A172 (cell line): Measurements from ENCODE around the gene TP53INP2. TPM values are rescaled to one million over a fixed set of nuclear protein-coding genes. Genes with fewer than 3 reads are reported as not detected.
"Not testable (repeated sequence)": the region's sequence is repeated elsewhere in the genome, so short reads cannot be mapped to it uniquely, and the experiment has no call there.

Experiments used
- DNase-seq: peaks from one replicate; pipeline ENCODE4 v3.0.0-alpha.2; 2015; ENCODE audit warnings: low spot score
- total RNA-seq: library from RNA; depleted of rRNA; stranded (reverse); fragments of >200 nt; shearing (Covaris generic); gene quantifications from 2 replicates; pipeline ENCODE4 v1.2.3, GENCODE V29; 2014

The TP53INP2 gene
- total RNA-seq, 1 experiment from 2014 or later = 2.4 TPM

DNA sequence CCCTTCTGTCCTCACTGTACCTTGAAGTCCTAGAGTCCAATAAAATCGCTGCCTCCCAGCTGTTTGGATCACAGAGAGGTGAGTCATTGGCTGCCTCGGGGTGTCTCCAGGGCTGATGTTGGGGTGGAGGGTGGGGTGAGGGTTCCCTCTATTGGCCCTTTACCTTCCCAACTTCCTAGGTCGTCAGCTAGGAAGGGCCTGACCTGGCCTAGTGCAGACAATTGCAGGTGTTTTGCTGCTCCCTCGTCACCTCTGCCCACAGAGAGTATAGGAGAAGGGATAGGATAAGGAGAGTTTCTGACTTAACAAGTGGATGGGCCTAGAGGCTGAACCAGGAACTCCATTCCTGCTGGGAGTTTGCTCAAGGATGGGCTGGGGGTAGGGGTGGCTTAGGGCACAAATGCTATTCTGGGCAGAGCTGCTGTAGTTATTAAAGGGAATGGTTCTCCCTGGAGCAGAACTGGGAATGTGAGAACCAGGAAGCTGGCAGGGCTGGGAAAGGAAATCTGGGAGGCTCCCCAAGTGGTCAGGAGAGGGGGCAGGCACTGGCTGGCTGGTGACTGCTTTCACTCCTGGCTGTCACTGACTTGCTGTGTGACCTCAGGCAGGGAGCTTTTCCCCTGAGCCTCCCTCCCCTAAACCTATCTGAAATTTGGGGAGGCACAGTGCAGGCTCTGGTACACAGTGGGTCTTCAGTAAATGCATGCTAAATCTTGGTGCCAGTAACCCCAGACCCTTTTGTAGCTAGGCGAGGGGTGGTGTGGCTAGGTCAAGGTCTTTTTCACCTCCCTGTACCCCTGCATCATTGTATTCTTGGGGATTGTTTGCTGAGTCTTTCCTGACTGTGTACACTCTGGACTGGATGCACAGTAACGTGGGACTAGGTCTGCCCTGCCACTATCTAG lies 1.5 kb downstream of the TP53INP2 start:
- DNase-seq = peak; percentile 70

DNA sequence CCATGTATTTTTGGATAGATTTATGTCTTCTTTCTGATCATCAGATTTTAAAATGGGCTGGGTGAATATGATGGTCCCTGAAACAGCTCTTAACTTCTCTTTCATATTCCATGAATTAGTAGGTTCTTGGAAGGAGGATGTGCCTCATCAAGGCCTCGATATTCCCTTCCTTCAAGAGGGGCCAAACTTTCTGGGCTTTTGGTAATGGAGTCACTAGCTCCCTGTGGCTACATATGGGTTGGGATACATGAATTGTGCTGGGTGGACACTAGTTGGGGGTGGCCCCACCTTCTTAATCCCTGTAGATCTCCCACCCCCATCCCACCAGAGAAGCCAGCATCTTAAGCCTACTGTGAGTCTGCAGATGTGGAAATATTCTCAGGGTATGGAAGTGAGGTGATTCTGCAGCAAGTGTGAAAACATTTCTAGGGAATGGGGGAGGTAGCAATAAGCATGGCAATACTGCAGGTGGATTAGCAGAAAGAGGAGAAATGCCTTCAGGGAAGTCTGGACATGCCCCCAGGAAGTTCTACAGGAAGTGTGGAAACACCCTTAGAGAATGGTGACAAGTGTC lies 2.2 kb downstream of the TP53INP2 start:
- no peak for DNase-seq

DNA sequence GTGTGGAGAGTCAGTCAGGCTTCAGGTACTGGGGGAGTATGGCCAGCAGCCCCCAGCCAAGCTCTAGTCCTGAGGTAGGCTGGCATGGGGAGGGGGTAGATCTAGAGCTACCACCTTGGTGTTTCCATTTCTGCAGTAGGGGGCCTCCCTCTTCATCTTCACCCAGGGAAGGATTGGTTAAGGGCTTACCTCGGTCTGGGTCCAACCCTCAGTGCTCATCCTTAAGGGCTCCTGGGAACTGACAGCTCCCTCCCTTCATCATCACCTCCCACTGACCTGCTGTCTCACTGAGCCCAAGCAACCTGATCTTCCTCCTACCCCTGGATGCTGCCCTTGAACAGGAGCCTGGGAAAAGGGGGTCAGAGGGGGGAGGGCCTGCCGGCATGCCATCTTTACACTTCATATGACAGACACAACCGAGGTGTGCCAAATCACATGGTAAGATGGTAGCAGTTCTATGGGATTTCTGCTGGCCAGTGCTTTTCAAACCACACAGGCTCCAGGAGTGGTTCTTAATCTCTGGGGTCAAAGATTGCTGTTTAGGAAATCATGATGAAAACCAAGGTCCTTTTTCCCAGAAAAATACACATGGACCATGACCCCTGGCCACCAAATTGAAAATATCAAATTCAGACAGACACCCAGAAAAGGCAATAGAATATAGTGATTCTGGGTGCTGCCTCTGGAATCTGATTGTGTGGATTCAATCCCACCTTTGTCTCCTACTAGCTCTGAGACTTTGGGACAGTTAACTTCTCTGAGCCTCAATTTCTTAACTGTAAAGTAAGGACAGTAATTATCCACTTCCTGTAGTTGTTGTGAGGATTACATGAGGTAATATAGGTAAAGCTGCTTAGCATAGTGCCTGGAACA lies 3.0 kb downstream of the TP53INP2 start:
- no peak for DNase-seq

DNA sequence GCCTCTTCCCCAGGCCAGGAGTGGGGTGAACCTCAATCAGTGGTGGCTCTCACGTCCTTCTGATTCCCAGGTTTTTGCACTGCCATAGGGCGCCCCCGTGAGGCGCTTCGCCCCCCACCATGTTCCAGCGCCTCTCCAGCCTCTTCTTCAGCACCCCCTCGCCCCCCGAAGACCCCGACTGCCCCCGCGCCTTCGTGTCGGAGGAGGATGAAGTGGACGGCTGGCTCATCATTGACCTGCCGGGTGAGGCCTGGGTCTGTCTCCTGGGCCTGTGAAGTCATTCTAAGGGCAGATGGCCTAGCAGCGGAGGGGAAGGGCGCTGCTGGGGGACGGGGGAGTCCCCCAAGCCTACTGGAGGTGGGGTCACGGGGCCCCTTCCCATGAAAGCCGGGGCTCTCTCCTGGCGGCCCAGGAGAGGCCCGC lies 4.5 kb downstream of the TP53INP2 start:
- no peak for DNase-seq

DNA sequence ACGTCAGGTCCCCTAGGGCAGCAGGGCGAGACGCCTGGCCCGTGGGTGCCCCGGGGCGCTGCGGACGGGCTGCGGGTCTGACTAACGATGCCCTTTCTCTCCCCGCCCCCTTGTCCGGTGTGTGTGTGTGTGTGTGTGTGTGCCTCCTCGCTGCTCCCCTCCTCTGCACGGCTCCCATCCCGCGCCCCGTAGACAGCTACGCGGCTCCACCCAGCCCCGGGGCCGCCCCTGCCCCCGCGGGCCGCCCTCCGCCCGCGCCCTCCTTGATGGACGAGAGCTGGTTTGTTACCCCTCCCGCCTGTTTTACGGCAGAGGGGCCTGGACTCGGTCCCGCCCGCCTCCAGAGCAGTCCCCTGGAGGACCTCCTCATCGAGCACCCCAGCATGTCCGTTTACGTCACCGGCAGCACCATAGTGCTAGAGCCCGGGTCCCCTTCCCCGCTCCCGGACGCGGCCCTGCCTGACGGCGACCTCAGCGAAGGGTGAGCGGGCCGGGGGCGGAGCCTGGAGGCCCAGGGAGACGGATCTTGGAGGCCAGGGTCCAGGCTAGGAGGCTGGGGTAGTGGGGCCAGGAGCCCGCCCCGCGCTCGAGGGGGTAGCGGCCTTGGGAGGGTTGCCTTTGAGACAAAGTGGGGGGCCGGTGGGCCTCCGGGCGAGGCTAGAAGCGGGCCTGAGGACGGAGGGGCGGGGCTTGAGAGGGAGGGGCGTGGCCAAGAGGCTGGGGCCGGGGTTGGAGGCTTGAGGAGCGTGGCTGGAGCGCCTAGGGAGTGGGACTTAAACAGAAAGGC lies 5.1 kb downstream of the TP53INP2 start:
- no peak for DNase-seq

DNA sequence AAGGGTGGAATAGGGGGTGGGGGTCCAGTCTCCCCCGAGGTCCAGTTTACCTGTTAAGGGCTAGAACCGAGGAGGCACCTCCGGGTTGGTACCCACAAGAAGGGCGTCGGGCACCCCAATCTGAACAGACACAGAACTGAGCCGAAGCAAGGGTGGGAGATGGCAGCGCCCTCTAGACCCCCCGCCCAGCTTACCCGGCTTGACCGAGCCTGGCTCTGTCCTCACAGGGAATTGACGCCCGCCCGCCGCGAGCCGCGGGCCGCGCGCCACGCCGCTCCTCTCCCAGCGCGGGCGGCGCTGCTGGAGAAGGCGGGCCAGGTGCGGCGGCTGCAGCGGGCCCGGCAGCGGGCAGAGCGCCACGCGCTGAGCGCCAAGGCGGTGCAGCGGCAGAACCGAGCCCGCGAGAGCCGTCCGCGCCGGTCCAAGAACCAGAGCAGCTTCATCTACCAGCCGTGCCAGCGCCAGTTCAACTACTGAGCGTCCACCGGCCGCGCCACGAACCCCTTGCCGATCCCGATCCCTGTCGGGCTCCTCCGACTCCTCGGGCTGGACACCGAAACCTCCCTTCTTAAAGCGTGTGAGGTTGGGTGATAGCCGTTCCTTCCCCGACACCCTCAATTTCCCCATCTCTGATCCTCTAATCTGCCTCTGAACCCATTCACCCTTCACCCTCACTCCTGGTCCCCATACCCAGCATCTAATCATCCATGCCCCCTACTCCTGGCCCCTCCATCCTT lies 5.9 kb downstream of the TP53INP2 start:
- no peak for DNase-seq

DNA sequence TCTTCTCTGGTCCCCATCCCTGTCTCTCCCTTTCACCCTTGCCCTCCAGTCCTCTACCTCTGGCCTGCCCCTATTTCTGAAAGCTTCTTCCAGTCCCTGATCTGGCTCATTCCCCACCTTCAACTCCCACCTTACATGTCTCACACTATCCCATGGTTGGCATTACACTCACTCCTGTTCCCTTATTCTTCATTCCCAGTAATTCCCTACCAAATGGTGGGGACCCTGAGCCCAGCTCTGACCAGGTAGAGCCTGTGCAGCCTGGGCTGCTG lies 6.4 kb downstream of the TP53INP2 start:
- DNase-seq = no peak

DNA sequence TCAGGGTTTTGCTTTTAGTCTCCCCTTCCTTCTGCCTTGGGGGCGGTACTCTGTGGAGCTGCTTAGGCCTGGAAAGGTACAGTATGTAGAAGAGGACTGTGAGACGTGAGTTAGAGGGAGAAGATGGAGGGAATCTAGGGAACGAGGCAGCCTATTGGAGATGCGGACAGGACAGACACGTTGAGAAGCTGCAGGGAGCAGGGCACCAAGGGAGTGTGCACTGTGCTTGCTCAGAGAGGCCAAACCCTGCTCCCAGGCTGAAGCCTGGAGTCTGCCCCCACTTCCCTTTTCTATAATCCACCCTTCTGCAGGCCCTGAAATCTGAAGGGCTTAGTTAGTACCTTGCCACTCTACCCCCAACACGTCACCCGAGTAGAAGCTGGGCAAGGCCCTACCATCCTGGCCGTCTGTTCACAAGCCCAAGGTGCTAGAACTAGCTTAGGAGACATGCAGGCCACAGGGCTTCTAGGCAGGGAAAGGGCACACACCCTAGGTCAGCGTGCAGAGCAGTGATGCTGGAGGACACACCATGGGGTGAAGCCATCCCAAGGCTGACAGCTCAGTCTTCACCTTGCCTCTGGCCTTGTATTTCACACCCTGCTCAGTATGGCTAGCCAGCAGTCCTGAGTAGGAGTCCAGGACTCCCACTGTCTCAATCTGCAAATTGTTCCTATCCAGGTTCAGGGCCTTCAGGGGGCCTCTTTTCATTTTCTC lies 6.9 kb downstream of the TP53INP2 start:
- no peak for DNase-seq

DNA sequence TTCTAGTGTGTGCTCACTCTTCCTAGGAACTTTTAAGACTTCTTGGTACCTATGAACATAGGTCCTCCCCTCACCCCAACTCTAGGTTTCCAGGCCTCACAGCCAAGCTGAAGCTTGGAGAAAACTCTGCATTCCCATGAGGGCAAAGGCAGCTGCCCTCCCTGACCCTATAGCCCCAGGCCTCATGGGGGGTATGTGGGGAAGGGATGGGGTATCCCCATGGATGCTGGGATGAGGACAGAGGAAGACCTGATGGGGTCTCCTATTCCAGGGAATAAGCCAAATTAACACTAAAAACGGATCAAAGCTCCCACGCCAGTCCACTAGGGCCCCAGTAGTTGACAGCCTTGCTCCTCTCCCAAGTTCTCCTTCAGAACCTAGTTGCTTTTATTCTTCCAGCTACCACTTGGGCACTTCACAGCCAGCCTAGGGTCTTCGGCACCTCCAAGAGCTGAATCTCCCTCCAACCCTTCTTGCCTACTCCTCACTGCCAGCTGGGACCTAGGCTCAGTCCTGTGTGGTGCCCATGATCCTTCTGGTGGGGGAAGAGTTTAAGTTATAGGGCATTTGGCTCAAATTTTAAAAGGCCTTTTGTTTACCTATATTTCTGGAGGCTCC lies 7.8 kb downstream of the TP53INP2 start:
- DNase-seq = no peak

DNA sequence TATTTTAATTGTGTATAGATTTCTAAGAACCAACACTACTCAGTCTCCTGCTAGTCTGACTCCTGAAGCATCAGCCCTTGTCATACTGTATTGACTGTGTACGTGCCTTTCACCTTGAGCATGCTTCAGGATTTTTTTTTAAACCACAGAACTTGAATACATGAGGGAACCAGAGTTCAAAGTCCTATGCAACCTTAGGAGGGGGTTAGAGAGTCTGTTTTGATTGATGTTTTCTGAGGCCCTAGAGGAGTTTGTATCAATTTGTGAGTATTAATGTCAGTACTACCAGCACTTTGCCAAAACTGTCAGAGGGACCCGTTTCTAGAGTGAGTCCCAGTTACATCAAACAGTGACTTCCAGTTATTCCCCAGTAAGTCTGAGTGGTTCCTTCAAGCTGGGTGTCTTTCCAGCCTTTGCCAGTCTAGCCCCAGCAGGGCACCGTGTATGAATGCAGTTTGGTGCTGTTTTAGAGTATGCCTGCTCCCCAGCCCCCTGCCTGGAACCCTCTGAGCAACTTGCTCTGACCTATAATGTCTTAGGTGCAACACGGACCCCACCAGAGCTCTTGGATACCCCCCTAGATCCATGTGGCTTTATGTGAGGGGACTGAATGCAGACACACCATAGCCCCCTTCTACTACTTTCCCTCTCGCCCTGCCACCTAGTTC lies 8.5 kb downstream of the TP53INP2 start:
- DNase-seq = no peak

DNA sequence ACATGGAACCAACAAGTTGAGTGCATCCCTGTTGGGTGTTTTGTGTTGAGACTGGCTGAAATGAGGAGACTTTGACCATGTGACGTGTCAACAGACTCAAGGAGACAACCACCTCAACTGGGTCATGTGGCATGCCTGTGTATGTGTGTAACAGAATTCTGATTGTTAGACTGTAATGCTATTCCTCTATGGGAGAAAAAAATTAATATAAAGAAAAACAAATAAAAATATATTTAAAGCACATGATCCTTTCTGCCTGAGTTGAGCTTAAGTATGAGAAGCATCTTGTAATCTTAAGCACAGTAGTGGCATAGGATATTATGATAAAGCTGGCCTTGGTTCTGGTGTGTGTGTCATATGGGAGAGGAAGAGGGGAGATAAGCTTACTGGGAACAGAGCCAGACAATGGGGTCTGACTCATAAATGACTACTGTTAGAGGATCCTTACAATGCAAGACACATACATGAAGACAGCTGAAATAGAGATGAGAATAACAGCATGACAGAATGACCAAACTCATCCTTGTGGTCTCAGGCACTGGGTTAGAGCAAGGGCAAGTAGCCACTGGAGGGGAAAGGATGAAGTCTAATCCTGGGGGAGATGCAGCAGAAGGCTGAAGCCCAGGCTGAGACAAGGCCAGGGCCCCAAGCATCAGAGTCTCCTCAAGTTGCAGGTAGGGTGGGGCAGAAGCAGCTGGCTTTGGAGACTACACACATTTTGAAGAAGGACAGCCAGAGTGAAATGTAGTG lies 9.2 kb downstream of the TP53INP2 start:
- DNase-seq = peak; percentile 99

DNA sequence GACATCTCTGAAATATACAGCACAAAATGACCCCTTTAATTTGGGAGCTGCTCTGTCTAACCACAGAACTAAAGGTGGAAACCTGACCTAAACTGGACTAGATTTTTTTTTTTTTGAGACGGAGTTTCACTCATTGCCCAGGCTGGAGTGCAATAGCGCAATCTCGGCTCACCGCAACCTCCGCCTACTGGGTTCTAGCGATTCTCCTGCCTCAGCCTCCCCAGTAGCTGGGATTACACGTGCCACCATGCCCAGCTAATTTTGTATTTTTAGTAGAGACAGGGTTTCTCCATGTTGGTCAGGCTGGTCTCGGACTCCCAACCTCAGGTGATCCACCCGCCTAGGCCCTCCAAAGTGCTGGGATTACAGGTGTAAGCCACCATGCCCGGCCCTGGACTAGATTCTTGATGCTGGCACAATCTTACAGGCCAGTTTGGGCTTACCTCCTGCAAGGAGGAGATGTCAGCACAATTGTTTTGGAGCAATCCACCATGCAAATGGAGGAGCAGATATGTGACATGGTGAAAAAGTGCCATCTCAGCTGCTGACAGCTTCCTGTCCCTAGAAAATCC lies 9.9 kb downstream of the TP53INP2 start:
- DNase-seq = not testable (repeated sequence)

DNA sequence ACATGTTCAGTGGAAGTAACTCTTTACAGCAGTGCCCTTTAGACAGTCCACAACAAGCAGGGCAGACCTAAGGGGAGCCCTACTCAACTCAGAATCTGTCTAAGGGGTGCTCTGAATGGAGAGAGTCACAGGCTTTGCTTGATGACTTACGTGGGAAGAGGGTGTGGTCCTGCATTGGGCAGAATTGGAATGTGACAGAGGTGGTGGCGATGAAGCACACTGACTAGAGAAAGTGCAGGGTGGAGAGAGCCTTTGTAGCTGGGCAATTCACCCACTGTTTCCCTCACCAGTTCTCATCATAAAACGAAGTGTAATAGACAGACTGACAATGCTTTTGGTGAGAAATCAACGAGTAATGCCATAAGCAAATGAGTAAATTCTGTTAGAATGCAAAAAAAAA lies 11.2 kb downstream of the TP53INP2 start:
- DNase-seq = peak; percentile 39

DNA sequence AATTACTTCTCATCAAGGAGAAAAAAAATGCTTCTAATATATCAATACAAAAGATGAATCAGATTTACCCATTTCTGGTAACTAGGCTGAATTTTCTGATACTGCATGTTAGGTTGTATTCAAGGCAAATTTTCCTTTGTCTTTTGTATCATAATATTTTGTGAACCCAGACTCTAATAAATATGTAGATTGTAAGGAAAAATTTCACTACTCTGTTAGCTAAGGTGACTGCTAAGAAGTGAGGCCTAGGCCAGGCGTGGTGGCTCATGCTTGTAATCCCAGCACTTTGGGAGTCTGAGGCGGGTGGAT lies 12.7 kb downstream of the TP53INP2 start:
- no peak for DNase-seq

DNA sequence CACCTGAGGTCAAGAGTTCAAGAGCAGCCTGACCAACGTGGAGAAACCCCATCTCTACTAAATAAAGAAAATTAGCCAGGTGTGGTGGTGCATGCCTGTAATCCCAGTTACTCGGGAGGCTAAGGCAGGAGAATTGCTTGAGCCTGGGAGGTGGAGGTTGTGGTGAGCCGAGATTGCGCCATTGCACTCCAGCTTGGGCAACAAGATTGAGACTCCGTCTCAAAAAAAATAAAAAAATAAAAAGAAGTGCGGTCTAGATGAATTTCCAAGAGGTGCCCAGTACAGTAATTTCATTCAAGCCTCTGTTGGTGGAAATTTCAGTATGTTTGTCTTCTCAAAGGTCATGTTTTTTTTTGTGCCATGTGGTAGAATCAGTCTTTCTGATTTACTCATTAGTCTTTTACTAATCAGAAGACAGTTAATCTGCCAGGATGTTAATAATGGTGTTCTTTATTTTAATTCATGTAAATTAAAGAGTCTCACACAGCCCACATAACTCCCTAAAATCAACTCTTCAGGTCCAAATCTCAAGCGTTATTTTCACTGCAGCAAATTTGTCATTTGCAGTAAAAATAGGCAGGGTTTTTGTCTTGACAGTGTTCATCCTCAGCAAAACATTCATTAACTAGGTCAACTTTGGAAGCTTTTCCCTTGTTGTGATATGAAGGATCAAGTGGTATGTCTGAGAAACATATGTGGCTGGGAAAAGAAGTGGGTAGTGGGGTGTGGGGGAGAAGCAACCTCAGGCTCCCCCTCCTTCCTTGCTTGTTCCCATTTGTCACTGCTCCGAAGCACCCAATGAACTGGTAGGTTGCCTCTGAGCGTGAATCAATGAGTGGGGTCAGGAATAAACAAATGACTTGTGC lies 13.3 kb downstream of the TP53INP2 start:
- DNase-seq = no peak

DNA sequence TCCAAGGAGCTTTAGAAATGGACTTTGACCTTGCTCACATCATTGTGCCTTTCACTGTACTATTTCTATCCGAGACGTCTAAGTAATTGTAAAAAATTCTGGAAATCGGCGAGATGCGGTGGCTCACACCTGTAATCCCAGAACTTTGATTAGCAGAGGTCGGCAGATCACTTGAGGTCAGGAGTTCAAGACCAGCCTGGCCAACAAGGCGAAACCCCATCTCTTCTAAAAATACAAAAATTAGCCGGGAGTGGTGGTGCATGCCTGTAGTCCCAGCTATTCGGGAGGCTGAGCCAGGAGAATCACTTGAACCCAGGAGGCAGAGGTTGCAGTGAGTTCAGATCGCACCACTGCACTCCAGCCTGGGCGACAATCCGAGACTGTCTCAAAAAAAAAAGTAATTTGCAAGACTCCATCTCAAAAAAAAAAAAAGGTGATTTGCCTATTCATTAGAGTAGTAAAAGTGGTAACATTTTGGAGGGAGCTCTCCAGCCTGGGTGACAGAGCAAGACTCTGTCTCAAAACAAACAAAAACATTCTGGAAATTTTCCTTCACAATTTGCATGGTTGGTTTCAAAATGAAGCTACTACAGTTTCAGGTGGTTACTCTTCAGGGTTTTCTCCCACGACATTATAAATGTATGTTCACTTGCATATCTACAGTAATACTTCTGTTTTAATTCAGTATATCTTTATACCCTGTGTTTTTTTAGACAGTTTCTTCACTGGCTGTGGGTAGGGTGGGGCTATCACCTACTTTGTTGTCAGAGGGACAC lies 15.3 kb downstream of the TP53INP2 start:
- not testable (repeated sequence) for DNase-seq

DNA sequence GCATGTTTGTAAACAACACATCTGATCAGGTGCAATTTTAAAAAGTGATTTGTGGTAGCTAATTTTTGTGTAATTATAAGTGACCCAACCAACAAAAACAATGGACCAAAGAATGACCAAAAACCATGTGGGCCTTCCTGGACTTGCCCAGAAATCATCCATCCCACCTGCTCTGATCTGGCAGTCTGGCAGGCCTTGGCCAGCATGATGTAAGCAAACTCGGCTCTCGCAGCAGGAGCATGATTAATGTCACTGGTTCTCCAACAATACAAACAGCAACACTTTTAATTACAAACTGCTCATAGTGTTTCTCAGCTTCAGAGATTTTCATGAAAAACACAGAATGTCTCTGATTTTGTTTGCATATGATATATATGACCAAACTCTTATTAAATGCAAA lies 16.1 kb downstream of the TP53INP2 start:
- no peak for DNase-seq
